Head of caudate nucleus (tissue), 42 donors: ENCODE measurements around the gene PKN2.
"Not testable (repeated sequence)": the region's sequence is repeated elsewhere in the genome, so short reads cannot be mapped to it uniquely, and the experiment has no call there.

Source experiments
- DNase-seq, 42 donors: peaks; one replicate each; pipeline versions ENCODE4 v3.0.0 to v3.0.0-alpha.2; 2020 to 2021; ENCODE audit warnings: mixed read lengths in 7 of 42
- intact Hi-C: fragments of 100-400 bp; cut with DNase I; formaldehyde crosslinking; loops from one replicate; pipeline ENCODE4 v1.15.0; 2022

The PKN2 gene

DNA sequence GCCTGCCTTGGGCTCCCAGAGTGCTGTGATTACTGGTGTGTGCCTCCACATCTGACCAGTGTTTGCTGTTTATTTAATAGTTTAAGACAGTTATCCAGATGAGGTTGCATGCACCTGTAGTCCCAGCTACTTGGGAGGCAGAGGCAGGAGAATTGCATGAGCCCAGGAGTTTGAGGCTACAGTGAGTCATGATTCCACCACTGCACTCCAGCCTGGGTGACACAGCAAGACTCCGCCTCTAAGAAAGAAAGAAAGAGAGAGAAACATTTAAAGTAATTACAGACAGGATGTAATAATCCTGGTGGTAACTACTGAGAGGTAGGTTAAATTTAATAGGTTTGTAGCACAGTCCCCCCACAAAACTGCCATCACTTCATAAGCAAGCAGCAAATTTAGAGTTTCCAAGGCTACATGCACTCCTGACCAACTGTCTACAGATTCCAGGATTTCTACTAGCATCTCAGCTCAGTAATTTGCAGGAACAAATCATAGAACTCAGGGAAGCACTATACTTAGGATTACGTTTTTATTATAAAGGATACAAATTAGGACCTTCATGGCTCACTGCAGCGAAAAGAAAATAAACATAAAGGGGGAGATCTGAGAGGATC is 89.6 kb downstream of the PKN2 start:
- intact Hi-C loops = no loop called here
- DNase-seq = no peak

DNA sequence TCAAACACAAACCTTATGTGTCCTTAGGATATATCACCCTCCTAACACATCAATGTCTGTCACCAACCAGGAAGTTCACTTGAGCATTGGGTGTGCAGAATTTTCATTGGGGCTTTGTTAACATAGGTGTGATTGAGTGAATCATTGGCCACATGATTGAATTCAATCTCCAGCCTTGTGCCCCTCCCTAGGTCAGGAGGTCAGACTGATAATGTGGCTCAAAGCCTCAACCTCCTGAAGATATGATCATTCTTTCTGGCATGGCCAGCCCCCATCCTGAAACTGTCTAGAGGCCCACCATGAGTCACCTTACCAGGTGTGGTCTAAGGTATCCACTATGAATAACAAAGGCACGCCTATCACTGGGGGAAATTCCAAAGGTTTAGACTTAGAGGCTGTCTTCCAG is 90.1 kb downstream of the PKN2 start:
- no peak for DNase-seq
- intact Hi-C loops = no loop called here

DNA sequence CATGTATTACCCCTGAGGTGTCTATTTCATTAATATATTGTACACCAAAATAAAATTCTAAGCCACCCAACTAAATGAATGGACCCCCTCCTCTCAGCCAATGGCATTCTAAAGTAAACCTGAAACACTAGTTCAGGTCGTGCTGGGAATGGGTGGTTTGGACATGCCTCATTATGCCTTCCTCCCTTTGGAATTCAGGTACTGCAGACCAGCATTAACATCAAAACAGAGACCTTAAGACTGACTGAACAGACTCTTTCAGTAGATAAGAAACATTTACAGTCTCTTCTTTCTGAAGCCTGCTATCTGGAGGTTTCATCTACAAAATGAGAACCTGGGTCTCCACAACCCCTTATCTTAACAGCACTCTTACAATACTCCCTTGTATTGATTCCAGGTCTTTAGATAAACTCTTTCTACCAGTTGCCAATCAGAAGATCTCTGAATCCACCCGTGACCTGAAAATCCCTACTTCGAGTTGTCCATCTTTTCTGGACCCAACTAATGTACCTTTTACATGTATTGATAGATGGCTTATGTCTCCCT is 93.6 kb downstream of the PKN2 start:
- intact Hi-C loops = no loop called here
- no peak for DNase-seq

DNA sequence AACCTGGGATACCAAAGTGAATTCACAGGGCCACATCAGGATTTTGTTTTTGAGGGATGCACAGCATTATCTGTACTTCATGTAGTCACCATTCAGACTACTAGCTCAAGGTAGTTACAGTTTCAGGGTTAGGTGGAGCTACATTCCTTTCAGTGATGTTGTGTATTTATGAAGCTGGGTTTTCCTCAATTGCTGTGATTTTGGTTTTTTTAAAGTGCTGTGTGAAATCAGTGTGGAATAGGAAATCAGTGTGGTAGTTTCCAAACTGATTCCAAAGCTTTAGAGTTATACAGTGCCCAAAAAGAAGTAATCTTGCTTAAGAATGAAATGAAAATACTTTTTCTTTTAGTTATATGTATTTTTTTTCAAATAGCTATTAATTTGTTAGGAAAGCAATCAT is 95.8 kb downstream of the PKN2 start:
- DNase-seq = no peak
- intact Hi-C loops = no loop called here

DNA sequence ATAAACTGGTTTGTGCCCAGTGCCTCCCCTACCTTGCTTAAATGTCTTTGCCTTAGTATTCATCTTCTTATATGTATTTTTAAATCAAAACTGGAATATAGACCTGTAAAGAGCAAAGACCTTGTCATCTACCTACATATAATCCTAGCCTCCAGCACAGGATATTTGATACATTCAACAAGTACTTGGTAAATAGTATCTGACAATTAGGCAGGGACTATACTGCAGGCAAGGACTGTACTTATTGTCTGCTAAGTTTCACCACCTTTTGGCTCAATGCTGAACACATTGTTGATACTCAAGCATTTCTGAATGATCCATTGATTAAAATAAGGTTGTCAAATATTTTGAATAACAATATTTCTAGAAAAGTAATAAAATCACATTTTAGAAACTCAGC is 96.4 kb downstream of the PKN2 start:
- intact Hi-C loops = no loop called here
- no peak for DNase-seq

DNA sequence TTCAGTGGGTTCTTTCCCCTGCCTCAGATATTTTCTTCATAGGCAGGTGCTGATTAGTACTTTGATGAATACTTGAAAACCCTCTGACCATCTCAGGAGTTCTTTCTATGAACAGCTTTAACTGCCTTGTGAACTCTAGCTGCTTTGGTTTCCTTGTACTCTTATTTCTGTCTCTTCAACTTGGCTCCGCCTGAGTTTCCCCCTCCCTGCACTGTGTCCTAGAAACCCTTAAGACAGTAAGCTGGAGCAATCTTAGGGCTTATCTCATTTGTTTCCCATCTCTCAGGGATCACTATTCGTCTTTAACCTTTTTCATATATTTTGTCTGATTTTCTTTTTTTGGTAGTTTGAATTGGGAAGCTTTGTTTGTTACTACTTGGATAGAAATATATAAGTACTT is 99.1 kb downstream of the PKN2 start:
- no peak for DNase-seq
- intact Hi-C loops = no loop called here

DNA sequence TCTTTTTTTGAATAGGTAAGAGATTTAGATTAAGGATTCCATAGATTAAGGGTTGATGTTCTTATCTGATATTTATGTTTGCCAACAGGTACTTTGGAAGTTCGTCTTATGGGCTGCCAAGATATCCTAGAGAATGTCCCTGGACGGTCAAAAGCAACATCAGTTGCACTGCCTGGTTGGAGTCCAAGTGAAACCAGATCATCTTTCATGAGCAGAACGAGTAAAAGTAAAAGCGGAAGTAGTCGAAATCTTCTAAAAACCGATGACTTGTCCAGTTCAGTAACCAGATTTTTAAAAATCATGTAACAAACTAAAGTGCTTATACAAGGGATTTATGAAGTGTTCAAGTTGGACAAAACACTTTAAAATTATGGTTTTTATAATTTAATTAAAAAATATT is 100.5 kb downstream of the PKN2 start:
- intact Hi-C loops = no loop called here
- DNase-seq = no peak

DNA sequence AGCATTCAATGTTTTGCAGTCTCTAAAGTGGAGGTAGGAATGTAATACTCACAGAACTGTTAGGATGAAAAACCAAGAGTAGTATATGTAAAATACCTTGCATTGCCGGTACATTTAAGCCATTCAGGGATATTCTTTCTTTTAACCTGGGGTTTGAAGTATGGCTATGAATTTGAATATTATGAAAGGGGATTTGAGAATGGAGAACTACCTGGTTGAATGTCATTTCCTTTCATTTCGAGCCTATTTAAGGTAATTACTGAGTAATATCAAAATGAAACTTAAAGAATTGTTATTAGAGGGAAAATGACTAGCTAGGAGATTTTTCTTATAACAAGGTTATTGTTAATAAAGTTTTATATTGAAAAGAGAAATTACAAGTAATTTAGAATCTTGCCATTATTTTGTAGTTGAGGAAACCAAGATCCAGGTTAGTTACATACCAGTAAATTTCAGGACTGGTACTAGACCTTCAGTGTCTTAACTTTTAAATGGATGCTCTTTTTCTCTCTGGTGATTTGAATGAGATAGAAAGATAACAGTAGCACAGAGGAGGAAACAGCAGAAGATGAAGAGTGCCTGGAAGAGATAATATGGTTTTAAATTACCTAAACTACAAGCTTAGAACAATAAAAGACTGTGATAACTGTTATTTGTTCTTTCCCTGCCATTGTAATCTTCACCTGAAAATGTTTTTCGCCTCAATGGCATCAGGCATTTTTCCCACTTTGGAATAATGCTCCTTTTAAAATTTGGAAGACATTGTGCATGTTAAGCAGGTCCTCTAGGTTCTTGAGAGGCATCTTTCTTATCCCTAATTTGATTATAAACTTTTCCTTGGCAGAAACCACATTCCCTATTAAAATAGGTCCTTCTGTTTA is 103.2 kb downstream of the PKN2 start:
- no peak for DNase-seq
- intact Hi-C loops = no loop called here

DNA sequence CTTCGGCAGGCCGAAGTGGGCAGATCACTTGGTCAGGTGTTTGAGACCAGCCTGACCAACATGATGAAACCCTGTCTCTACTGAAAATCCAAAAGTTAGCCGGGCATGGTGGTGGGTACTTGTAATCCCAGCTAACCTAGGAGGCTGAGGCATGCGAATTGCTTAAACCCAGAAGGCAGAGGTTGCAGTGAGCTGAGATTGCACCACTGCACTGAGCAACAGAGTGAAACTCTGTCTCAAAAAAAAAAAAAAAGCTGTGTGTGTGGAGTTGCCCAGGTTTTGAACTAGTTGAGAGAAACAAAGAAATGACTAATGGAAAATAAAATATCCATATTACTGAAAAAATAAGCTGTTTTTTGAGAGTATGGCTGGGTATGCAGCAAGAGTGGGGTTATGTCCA is 107.1 kb downstream of the PKN2 start:
- intact Hi-C loops = no loop called here
- DNase-seq = no peak

DNA sequence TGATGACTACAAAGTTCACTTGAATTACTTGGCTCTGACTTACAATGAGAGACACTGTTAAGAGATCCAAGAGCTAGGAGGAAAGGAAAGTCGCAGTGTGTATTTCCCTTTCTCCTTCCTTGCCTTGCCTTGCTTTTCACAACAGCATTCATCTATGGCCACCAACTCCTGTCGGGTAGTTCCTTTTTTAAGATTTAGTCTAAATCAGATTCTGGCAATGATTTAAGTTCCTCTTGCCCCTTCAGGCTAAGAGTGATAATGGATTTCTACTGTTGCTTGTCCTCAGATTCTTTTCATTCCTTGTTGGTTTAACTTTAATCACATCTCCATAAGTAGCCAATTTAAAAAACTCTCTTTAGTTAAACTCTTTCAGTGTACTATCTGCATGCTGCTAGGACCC is 115.4 kb downstream of the PKN2 start:
- intact Hi-C loops = no loop called here
- DNase-seq = peak in 2 of 42 donors; percentile 1

DNA sequence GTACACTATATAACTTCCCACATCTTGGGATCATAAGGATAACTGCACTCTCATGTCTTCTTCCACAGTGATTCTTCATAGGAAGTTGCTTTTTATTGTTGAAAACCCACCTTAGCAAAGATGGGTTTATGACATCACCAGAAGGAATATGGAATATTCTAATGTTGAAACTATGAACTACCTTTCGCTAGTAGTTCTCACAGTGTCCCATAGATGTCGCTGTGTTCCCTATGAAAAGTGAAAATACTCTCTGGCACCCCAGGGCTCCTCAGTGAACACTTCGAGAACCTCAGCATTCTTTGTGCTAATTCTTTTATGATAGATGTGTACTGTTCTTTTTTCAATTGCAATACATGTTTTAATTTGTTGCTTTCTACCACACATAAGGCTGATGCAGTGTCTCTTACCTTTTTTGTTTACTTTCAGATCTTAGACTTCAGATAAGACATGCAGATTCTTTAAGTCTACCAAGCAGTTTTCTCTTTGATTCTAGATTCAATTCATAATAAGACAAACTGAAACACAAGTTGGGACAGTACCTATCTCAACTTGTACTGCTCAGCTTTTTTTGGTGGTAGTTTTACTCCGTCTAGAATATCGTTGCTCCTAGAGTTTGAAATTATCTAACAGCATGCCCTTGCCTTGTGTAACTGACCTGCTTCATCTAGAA is 116.4 kb downstream of the PKN2 start:
- intact Hi-C loops = loop anchor here (5.0 kb wide), 1 partner anchor 87 kb away; no protein-coding TSS in a partner anchor
- DNase-seq = peak in 16 of 42 donors; percentile 4 to 70 (median 28)

DNA sequence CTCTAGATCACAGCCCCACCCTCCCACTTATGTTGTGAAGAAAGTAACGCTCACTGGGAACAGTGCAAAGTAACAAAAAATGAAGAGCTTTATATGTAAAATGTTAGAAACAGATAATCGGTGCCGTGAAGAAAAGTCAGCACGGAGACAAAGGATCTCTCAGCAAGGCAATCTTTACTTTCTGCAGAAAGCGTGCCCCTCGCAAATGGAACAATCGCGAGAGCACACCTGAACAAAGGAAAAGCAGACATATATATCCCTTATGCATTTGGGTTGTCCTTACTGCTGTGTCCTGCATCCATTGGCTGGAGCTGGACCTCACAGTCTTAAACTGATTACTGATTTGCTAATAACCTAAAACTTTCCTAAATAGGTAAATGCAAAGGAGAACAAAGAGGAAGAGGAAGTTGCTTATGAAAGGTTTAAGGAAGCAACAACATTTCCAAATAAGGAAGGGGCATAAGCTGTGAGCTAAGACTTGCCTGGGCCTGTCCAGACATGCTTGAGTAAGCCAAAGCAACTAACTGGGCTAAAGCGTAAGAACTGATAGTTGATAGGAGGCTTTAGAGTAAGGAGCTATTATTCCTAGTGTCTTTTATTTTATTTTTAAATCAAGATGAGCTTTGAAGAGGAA is 117.6 kb downstream of the PKN2 start:
- intact Hi-C loops = loop anchor here (5.0 kb wide), 1 partner anchor 86 kb away; no protein-coding TSS in a partner anchor
- no peak for DNase-seq

DNA sequence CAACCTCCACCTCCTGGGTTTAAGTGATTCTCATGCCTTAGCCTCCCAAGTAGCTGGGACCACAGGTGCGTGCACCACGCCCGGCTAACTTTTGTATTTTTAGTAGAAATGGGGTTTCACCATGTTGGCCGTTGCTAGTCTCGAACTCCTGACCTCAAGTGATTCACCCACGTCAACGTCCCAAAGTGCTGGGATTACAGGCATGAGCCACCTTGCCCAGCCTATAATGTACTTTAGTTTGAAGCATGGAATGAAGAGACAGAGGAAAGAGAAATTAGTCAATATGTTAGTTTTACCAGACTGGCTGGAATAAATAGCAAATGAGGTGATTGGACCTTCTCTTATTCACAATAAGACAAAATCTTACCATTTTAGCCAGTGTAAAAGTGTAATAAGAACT is 118.3 kb downstream of the PKN2 start:
- intact Hi-C loops = loop anchor here (5.0 kb wide), 1 partner anchor 85 kb away; no protein-coding TSS in a partner anchor

DNA sequence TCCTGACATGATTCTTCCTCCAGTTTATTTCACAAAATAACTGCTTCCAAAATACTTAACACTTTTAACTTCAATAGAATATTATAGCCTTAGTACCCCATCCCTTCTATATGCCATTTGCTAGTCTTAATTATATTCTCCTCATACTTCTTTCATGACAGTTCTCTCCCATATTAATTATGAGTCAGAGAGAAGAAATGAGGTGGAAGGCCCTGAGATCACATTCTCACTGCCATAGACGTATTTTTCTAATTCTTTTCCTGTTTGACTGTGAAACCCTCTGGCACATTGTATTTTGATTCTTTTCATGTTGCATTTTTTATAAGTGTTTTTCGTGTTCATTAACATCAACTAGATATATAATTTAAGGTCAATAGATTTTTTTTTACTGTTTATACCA is 118.9 kb downstream of the PKN2 start:
- no peak for DNase-seq
- intact Hi-C loops = loop anchor here (5.0 kb wide), 1 partner anchor 84 kb away; no protein-coding TSS in a partner anchor

More for the DNA sequence above, 118.3 kb downstream of the PKN2 start:
- DNase-seq = no peak

DNA sequence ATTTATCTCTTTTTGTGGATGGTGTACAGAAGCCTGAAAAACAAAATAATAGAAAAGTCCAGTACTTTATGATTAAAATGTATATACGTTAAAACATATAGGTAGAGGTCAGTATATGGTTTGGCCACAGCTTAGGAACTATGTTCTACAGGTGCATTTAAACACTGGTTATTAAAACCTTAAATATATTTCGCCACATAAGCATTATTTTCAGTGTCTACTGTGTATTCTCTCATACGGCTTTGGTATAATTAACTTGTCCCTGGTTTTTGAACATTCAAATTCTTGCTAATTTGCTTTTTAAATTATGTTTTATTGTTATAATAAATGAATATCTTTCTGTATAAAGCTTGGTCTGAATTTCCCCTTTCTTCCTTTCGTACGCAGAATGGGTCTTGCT is 119.4 kb downstream of the PKN2 start:
- intact Hi-C loops = loop anchor here (5.0 kb wide), 1 partner anchor 84 kb away; no protein-coding TSS in a partner anchor

DNA sequence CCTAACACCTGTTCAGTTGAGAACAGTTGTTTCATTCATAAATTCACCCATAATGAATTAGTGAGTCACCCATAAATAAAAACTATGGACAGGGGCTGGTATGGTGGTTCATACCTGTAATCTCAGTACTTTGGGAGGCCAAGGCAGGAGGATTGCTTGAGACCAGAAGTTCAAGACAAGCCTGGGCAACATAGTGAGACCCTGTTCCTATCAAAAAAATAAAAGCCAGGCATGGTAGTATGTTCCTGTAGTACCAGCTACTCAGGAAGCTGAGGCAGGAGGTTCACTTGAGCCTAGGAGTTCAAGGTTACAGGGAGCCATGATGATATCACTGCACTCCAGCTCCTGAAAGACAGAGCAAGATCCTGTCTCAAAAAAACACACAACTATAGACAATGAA is 128.3 kb downstream of the PKN2 start:
- intact Hi-C loops = no loop called here
- no peak for DNase-seq

More for the DNA sequence above, 119.4 kb downstream of the PKN2 start:
- DNase-seq = no peak

DNA sequence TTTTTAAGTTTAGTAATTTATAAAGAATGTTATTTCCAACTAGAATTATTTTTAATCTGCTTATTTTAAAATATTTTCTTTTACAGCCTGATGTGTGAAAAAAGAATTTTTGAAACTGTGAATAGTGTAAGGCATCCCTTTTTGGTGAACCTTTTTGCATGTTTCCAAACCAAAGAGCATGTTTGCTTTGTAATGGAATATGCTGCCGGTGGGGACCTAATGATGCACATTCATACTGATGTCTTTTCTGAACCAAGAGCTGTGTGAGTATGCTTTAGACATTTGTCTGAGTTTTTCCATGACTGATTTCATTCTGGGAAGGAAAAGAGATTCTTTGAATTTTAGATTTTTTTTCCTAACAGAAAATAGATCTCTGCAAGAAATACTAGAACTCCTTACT is 129.4 kb downstream of the PKN2 start:
- no peak for DNase-seq
- intact Hi-C loops = no loop called here

DNA sequence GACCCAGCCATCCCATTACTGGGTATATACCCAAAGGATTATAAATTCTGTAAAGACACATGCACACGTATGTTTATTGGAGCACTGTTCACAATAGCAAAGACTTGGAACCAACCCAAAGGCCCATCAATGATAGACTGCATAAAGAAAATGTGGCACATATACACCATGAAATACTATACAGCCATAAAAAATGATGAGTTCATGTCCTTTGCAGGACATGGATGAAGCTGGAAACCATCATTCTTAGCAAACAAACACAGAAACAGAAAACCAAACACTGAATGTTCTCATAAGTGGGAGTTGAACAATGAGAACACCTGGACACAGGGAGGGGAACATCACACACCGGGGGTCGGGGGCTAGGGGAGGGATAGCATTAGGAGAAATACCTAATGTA is 135.6 kb downstream of the PKN2 start:
- DNase-seq, intact Hi-C loops: not testable (repeated sequence)

DNA sequence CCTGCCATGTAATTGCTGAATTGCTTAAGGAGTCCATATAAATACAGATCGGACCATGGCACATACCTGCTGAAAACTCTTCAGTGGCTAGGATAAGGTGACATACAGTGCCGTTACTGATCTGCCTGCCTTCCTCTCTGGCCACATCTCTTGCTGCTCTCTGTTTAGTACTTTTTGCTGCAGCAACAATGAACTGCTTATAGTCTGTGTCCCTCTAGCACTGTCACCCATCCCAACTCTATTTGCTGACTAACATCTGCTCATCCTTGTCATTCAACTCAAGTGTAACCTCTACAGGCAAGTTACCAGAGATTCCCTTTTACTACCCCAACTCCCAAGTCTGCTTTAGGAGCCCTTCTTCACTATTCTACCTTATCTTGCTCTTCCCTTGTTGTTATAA is 141.6 kb downstream of the PKN2 start:
- intact Hi-C loops = no loop called here
- DNase-seq = peak in 2 of 42 donors; percentile 13 to 14
